ACHN (cell line): ENCODE measurements around the gene SACS.
"Not testable (repeated sequence)": the region's sequence is repeated elsewhere in the genome, so short reads cannot be mapped to it uniquely, and the experiment has no call there.

Source experiments
- DNase-seq: peaks from one replicate; pipeline ENCODE4 v3.0.0-alpha.2; 2015
- in situ Hi-C: cut with HindIII; loops from 2 replicates; pipeline ENCODE4 v1.10.0; 2017; ENCODE audit warnings: low sequenced_read_pairs, low pct_ligation_motif_present, low pct_unique_long_range_greater_than_20kb

The SACS gene

GRCh38 chr13:23330356-23330755 is 103.1 kb downstream of the SACS start:
- in situ Hi-C loops: no loop called here
- no peak for DNase-seq

DNA sequence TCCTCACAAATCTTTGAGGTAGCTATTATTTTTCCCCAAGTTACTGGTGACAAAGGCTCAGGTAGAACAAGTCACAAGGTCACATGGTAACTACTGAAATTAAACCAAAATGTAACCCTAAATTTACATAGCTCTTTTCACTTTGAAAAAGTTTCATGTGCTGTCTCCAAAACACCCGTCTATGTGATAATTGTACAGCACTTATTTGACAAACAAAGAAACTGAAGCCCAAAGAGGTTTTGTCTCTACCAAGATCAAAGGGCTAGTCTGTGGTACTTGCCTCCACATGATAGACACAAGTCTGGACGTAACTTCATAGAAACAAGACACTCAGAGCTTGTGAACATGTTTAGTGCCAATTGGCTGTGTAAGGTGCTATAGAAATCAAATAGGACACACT is 108.3 kb downstream of the SACS start:
- DNase-seq: no peak
- in situ Hi-C loops: no loop called here

DNA sequence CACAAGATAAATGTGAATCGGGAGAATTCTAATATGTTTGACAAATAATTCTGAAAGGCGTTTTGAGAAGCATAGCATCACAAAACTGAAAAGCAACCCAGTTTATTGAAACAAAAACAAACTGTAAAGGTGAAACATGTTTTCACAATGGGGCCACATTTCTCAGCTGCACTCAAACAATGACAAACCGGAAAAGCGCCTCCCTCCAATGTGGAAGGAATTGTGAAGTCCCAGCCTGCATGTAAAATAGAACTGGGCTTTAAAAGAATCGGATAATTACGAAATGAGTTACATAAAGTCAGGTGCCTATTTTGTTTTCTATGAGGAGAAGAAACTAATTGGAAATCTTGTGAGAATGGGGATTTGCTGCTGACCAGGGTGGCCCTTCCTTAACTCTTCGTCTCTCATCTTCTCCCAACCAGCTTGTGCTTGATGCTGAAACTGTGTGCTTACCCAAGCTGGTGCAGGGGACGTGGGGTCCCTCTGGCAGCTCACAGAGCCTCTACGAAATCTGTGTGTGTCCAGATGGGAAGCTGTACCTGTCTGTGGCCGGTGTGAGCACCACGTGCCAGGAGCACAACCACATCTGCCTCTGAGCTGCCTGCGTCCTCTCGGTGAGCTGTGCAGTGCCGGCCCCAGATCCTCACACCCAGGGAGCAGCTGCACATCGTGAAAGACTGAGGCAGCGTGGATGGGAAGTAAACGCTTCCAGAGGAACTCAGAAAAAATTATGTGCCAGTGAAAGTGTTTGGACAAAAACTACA is 109.4 kb downstream of the SACS start:
- no peak for DNase-seq
- in situ Hi-C loops: no loop called here

- DNase-seq: no peak
- in situ Hi-C loops: no loop called here
Observed at GRCh38 chr13:23322353-23323336, 110.9 kb downstream of the SACS start.

DNA sequence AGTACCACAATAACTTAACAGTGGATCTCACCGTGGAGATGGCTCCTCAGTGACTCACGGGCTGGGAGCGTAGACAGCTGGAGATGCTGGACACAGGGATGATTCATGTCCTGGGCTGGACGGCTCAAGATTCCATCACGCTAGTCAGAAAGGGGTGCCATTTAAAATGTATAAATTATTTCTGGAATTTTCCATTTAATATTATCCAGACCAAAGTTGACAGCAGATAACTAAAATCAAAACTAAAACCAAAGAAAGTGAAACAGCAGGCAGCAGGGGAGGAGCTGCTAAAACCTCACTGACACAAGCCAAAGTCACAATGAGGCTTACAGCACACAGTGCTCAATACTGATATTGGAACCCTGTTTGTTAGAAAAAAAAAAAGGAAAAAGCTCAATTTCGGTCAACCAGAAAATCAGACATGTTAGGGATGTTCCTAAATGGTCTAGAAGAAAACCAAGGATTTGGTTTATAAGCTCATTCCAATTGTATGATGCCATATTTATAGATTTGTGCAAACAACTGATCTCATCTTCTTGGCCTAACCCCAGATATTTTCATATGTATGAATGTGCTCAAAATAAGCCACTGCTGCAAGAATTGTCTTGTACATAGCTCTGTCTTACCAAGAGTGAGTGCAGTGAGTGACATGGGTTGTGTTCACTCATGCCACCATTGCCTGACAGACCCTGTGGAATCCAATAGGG is 111.8 kb downstream of the SACS start:
- in situ Hi-C loops: no loop called here
- DNase-seq: peak; percentile 93

DNA sequence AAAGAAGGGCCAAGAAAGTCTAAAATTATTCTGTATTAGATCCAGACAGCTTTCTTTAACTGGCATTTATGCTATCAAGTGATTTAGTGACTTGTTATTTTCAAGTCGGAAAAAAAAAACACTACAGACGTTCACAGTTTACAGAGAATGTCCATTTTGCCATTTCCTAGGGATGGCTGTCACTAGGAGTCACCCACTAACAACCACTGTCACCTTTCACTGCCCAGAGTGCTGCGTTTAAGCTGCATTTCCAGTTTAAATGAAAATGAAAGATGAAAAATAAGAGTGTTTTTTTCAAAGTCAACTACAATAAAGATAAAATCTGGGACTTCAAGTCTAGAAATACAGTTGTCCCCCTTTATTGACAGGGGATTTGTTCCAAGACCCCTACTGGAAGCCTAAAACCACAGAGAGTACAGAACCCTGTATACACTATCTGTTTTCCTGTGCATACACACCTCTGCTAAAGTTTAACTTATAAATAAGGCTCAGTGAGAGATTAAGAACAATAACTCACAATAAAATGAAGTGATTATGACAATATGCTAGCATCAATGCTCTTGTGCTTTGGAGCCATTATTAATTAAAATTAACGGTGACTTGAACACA is 112.5 kb downstream of the SACS start:
- in situ Hi-C loops: no loop called here

GRCh38 chr13:23319883-23320224 is 113.6 kb downstream of the SACS start:
- DNase-seq: no peak
- in situ Hi-C loops: no loop called here

More for the DNA sequence above, 112.5 kb downstream of the SACS start:
- no peak for DNase-seq

DNA sequence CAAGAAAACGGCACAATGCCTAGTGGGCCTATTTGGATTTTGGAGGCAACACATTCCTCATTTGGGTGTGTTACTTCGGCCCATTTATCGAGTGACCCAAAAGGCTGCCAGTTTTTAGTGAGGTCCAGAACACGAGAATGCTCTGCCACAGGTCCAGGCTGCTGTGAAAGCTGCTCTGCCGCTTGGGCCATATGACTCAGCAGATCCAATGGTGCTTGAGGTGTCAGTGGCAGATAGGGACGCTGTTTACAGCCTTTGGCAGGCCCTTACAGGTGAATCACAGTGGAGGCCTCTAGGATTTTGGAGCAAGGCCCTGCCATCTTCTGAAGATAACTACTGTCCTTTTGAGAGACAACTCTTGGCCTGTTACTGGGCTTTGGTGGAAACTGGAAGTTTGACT is 118.7 kb downstream of the SACS start:
- in situ Hi-C loops, DNase-seq: not testable (repeated sequence)

DNA sequence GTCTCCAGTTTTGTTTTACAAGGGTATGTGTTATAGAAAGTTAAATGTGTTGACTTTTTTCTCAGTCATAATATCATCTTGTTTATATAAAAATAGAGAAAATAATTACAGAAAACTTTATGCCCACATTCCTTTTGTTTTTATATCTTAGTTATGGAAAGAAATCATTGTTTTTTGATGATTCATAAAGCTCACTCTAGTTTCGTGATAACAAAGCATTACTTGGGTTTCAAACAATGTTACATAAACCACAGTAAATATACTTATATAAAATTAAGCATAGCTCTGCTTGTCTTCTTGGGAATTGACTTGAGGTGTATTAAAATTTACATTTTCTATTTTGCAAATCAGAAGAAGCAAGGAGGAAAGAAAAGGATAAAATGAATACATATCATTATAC is 140.9 kb downstream of the SACS start:
- no peak for DNase-seq
- in situ Hi-C loops: no loop called here

DNA sequence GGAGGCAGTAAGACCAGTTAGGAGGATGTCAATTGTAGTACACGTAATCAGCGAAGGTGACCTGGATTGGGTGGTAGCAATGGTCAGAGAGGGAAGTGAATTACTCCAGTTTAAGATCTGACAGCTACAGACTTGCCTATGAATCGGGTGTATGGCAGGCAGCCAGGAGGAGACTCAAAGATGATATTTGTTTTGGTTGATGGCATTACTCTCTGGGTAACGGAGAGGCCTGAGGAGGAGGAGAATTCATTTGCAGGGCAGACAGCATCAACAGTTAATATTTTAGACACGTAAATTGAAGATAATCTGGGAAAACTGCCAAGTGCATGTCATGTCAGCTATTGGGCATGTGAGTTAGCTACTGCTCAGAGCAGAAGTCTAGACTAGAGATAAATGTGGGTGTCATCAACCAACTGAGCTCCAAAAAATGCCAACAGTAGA is 143.6 kb downstream of the SACS start:
- no peak for DNase-seq

GRCh38 chr13:23288995-23289394 is 144.5 kb downstream of the SACS start:
- DNase-seq: no peak
- in situ Hi-C loops: no loop called here

More for the DNA sequence above, 143.6 kb downstream of the SACS start:
- in situ Hi-C loops: no loop called here

DNA sequence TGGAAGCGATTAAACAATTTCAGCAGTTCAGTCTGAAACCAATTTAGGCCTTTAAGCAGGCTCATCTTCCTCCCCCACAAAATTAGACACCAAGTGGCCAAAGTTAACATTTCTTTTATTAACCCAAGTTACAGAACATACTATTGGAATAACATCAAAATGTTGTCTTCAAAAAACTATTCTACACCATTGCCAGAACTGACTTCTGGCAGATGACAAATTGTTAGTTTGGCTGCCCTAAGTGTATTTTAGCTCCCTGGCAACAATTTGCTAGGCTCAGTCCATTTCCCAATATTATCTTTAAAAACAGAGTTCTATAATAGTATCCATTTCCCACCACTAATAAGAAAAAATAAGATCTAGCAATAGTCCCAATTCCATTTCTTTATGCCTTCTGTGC is 144.9 kb downstream of the SACS start:
- no peak for DNase-seq

GRCh38 chr13:23279321-23279720 is 154.2 kb downstream of the SACS start:
- no peak for DNase-seq
- in situ Hi-C loops: no loop called here

More for the DNA sequence above, 144.9 kb downstream of the SACS start:
- in situ Hi-C loops: no loop called here
